Liver (tissue), 9 donors: ENCODE data around the gene CBFB. TPM values are rescaled to one million over a fixed set of nuclear protein-coding genes. Genes with fewer than 3 reads are reported as not detected.

Experiments used
- DNase-seq: peaks from one replicate; pipeline ENCODE4 v3.0.0-alpha.2; 2017; ENCODE audit warnings: low spot score
- H3K27ac ChIP-seq, 2 donors: one replicate each; pipeline ENCODE4 v1.7.0; 2013; ENCODE audit warnings: inconsistent platforms in 2 of 2, low read length in 2 of 2, control low read depth in 1 of 2, low read depth in 1 of 2, mild to moderate bottlenecking in 1 of 2
- H3K27me3 ChIP-seq, 4 donors: one replicate each; pipeline versions ENCODE4 v1.6.1 to v1.7.0; 2013; ENCODE audit warnings: low read length in 3 of 4, inconsistent platforms in 1 of 4, mild to moderate bottlenecking in 1 of 4, moderate library complexity in 1 of 4; ENCODE audit not compliant: control insufficient read depth in 4 of 4, insufficient read depth in 4 of 4
- H3K36me3 ChIP-seq, 4 donors: one replicate each; pipeline versions ENCODE4 v1.6.1 to v1.7.0; 2013; ENCODE audit warnings: low read length in 3 of 4, mild to moderate bottlenecking in 3 of 4, low read depth in 1 of 4, moderate library complexity in 1 of 4; ENCODE audit not compliant: control insufficient read depth in 4 of 4, insufficient read depth in 3 of 4
- H3K4me1 ChIP-seq, 4 donors: one replicate each; pipeline versions ENCODE4 v1.6.1 to v1.7.0; 2013; ENCODE audit warnings: low read length in 3 of 4, mild to moderate bottlenecking in 3 of 4, moderate library complexity in 1 of 4; ENCODE audit not compliant: control insufficient read depth in 4 of 4, insufficient read depth in 4 of 4
- H3K4me3 ChIP-seq, 3 donors: one replicate each; pipeline versions ENCODE4 v1.6.1 to v1.7.0; 2013; ENCODE audit warnings: low read length in 3 of 3, control low read depth in 1 of 3, low read depth in 1 of 3, mild to moderate bottlenecking in 1 of 3
- H3K9ac ChIP-seq, 2 donors: one replicate each; pipeline ENCODE4 v1.7.0; 2013; ENCODE audit warnings: low read length in 2 of 2, mild to moderate bottlenecking in 2 of 2, moderate library complexity in 2 of 2, control low read depth in 1 of 2, low read depth in 1 of 2
- H3K9me3 ChIP-seq, 4 donors: one replicate each; pipeline versions ENCODE4 v1.6.1 to v1.7.0; 2013; ENCODE audit warnings: low read length in 3 of 4; ENCODE audit not compliant: control insufficient read depth in 4 of 4
- EGR1 ChIP-seq, 2 donors: IDR thresholded peaks; 2 replicates each; pipeline ENCODE4 v1.6.1; 2016 to 2018; ENCODE audit warnings: antibody characterized with exemption in 2 of 2, low read depth in 2 of 2
- FOXA1 ChIP-seq: IDR thresholded peaks from 2 replicates; pipeline ENCODE4 v1.6.1; 2016; ENCODE audit warnings: antibody characterized with exemption
- FOXA2 ChIP-seq: IDR thresholded peaks from 2 replicates; pipeline ENCODE4 v1.6.1; 2016; ENCODE audit warnings: antibody characterized with exemption
- HNF4A ChIP-seq, 2 donors: conservative IDR thresholded peaks; 2 replicates each; pipeline ENCODE4 v1.6.1; 2016; ENCODE audit warnings: antibody characterized with exemption in 2 of 2, mild to moderate bottlenecking in 2 of 2
- HNF4G ChIP-seq: IDR thresholded peaks from 2 replicates; pipeline ENCODE4 v1.6.1; 2016; ENCODE audit warnings: antibody characterized with exemption
- JUND ChIP-seq, 2 donors: IDR thresholded peaks; 2 replicates each; pipeline ENCODE4 v1.6.1; 2016; ENCODE audit warnings: antibody characterized with exemption in 2 of 2
- MAX ChIP-seq: IDR thresholded peaks from 2 replicates; pipeline ENCODE4 v1.6.1; 2016; ENCODE audit warnings: antibody characterized with exemption
- NR2F2 ChIP-seq: IDR thresholded peaks from 2 replicates; pipeline ENCODE4 v1.6.1; 2016; ENCODE audit warnings: antibody characterized with exemption
- RAD21 ChIP-seq, 2 donors: IDR thresholded peaks; 2 replicates each; pipeline ENCODE4 v1.6.1; 2016; ENCODE audit warnings: antibody characterized with exemption in 2 of 2, mild to moderate bottlenecking in 2 of 2
- RXRA ChIP-seq, 2 donors: IDR thresholded peaks; 2 replicates each; pipeline ENCODE4 v1.6.1; 2017 to 2018; ENCODE audit warnings: antibody characterized with exemption in 2 of 2, mild to moderate bottlenecking in 1 of 2
- SP1 ChIP-seq: IDR thresholded peaks from 2 replicates; pipeline ENCODE4 v1.6.1; 2018; ENCODE audit warnings: antibody characterized with exemption, mild to moderate bottlenecking
- TAF1 ChIP-seq: conservative IDR thresholded peaks from 2 replicates; pipeline ENCODE4 v1.6.1; 2016; ENCODE audit warnings: antibody characterized with exemption, mild to moderate bottlenecking
- YY1 ChIP-seq: IDR thresholded peaks from 2 replicates; pipeline ENCODE4 v1.6.1; 2016; ENCODE audit warnings: antibody characterized with exemption, mild to moderate bottlenecking
- ZBTB33 ChIP-seq: IDR thresholded peaks from 2 replicates; pipeline ENCODE4 v1.6.1; 2016; ENCODE audit warnings: antibody characterized with exemption
- WGBS: extraction: QIAGEN DNeasy Blood & Tissue Kit; methylation state at CpG from one replicate; pipeline ENCODE4 v1.1.7; 2013; 5-methylcytosine and 5-hydroxymethylcytosine counted together
- polyA plus RNA-seq, 2 donors: library from polyadenylated mRNA; stranded (reverse) in 1 of 2; unstranded in 1 of 2; fragments of 200-250 nt in 1 of 2; fragments of >200 nt in 1 of 2; fragmentation: Nextera tagmentation in 1 of 2; extraction: Ambion mirVana in 1 of 2; gene quantifications; one replicate each; pipeline versions ENCODE4 v1.2.1 to v1.2.3, GENCODE V29; 2013 to 2015
- total RNA-seq, 2 donors: library from RNA; depleted of rRNA; stranded (reverse); fragments of >200 nt; gene quantifications; one replicate each; pipeline ENCODE4 v1.2.3, GENCODE V29; 2014
- TF ChIP-seq, protein P1 (sequence below): IDR thresholded peaks from 2 replicates; pipeline ENCODE4 v1.6.1; 2016; ENCODE audit warnings: antibody characterized with exemption, mild to moderate bottlenecking
- TF ChIP-seq, protein P2 (sequence below): IDR thresholded peaks from 2 replicates; pipeline ENCODE4 v1.6.1; 2016; ENCODE audit warnings: antibody characterized with exemption
- TF ChIP-seq, protein P3 (sequence below): fragments of 150-350 bp; IDR thresholded peaks from 2 replicates; pipeline ENCODE4 v1.5.1; 2017; ENCODE audit warnings: improper control_type of control experiment, low read depth, low read length; ENCODE audit not compliant: missing input control
- donor health status: healthy.
- donor health status: healthy.
- donor health status: healthy.
- donor health status: healthy.
- donor health status: healthy.

The CBFB gene
- total and polyA plus RNA-seq, 4 donors = 6.8 to 19.3 (median 11.2) TPM

DNA sequence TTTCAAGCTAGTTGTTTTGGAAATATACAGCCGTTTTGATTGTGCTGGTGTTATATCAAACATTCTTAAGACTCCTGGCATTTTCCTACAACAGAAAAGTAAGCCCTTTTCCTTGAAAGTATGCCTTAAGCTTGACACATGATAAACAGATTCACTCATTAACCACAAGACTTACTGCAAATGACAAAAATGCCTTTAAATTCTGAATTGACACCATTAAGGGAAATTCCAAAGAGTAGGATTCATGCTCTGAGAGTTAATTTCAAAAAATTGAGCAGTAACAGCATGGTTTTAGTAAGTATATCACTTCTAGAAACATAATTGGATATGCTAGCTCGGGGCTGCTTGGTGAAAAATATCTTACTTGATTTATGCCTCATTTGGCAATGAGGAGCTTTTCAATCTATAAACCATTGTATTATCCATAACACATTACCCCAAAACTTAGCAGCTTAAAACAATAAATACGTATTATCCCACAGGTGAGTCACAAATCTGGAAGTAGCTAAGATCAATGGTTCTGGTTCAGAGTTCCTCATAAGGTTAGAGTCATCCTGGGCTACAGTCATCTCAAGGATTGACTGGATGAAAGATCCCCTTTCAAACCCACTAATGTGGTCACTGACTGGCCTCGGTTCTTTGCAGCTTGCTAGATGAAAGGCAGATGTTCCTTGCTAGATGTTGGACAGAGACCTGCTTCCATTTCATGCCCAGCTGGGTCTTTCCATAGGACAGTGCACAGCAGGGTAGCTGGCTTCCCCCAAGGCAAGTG lies 72.5 kb downstream of the CBFB start:
- TF ChIP-seq ZBTB33 = no peak
- TF ChIP-seq FOXA1 = no peak
- TF ChIP-seq HNF4G = no peak
- no peak for TF ChIP-seq HNF4A (conservative IDR thresholded peaks at IDR 0.05)
- TF ChIP-seq RXRA (IDR thresholded peaks at IDR 0.05) = no peak
- TF ChIP-seq FOXA2 = no peak
- TF ChIP-seq, protein P1, sequence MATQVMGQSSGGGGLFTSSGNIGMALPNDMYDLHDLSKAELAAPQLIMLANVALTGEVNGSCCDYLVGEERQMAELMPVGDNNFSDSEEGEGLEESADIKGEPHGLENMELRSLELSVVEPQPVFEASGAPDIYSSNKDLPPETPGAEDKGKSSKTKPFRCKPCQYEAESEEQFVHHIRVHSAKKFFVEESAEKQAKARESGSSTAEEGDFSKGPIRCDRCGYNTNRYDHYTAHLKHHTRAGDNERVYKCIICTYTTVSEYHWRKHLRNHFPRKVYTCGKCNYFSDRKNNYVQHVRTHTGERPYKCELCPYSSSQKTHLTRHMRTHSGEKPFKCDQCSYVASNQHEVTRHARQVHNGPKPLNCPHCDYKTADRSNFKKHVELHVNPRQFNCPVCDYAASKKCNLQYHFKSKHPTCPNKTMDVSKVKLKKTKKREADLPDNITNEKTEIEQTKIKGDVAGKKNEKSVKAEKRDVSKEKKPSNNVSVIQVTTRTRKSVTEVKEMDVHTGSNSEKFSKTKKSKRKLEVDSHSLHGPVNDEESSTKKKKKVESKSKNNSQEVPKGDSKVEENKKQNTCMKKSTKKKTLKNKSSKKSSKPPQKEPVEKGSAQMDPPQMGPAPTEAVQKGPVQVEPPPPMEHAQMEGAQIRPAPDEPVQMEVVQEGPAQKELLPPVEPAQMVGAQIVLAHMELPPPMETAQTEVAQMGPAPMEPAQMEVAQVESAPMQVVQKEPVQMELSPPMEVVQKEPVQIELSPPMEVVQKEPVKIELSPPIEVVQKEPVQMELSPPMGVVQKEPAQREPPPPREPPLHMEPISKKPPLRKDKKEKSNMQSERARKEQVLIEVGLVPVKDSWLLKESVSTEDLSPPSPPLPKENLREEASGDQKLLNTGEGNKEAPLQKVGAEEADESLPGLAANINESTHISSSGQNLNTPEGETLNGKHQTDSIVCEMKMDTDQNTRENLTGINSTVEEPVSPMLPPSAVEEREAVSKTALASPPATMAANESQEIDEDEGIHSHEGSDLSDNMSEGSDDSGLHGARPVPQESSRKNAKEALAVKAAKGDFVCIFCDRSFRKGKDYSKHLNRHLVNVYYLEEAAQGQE = no peak
- TF ChIP-seq RAD21 (IDR thresholded peaks at IDR 0.05) = no peak
- no peak for TF ChIP-seq TAF1
- TF ChIP-seq NR2F2 = no peak
- TF ChIP-seq, protein P2, sequence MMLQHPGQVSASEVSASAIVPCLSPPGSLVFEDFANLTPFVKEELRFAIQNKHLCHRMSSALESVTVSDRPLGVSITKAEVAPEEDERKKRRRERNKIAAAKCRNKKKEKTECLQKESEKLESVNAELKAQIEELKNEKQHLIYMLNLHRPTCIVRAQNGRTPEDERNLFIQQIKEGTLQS = no peak
- TF ChIP-seq EGR1 (IDR thresholded peaks at IDR 0.05; ENCODE audit: low read depth in 2 of 2) = no peak
- no peak for TF ChIP-seq JUND (IDR thresholded peaks at IDR 0.05)
- no peak for TF ChIP-seq YY1
- no peak overlapping the region for H3K9ac ChIP-seq
- no peak for DNase-seq
- no peaks in the 10 kb centered on the region for H3K9me3 ChIP-seq
- no peak overlapping the region for H3K4me3 ChIP-seq
- WGBS = 95% methylated on average over 4 of the region's 4 CpGs
- peaks cover 0 to 12% (median 4%) of the 10 kb centered on the region in 4 donors for H3K36me3 ChIP-seq
- H3K27ac ChIP-seq = no peak overlapping the region
- H3K4me1 ChIP-seq = peaks cover 0 to 3% (median 0%) of the 10 kb centered on the region in 4 donors
- no peaks in the 10 kb centered on the region for H3K27me3 ChIP-seq

DNA sequence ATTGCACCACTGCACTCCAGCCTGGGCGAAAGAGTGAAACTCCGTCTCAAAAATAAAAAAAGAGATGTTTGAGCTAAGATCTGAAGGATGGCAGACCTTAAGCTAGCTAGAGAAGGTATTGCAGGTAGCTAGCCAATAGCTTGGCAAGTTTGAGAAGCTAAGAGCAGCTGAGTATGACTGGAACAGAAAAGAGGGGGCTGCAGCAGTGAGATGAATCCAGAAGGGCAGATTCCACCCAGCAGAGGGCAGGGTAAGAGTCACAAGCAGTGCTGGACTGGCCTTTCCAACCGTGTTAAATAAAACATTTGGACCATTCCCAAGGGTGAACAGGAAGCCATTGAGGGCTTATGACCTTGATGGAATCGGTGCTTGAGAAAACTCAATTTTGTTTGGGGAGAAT lies 75.1 kb downstream of the CBFB start:
- Histone ChIP-seq H3K9me3 (no peaks in the 10 kb centered on the region), H3K36me3 (peaks cover 0 to 8% (median 2%) of the 10 kb centered on the region in 4 donors), H3K27ac (no peak overlapping the region), H3K27me3 (no peaks in the 10 kb centered on the region), H3K4me1 (peaks cover 0 to 3% (median 2%) of the 10 kb centered on the region in 4 donors), H3K9ac (no peak overlapping the region), H3K4me3 (no peak overlapping the region)
- DNase-seq = no peak
- 44% methylated on average over 4 of the region's 4 CpGs for WGBS
- TF ChIP-seq TAF1 = no peak
- TF ChIP-seq, protein P1 = no peak
- TF ChIP-seq RAD21 (IDR thresholded peaks at IDR 0.05) = peak; percentile 62 to 79
- no peak for TF ChIP-seq MAX
- no peak for TF ChIP-seq FOXA1
- no peak for TF ChIP-seq FOXA2
- TF ChIP-seq, protein P2 = no peak
- TF ChIP-seq, protein P3, sequence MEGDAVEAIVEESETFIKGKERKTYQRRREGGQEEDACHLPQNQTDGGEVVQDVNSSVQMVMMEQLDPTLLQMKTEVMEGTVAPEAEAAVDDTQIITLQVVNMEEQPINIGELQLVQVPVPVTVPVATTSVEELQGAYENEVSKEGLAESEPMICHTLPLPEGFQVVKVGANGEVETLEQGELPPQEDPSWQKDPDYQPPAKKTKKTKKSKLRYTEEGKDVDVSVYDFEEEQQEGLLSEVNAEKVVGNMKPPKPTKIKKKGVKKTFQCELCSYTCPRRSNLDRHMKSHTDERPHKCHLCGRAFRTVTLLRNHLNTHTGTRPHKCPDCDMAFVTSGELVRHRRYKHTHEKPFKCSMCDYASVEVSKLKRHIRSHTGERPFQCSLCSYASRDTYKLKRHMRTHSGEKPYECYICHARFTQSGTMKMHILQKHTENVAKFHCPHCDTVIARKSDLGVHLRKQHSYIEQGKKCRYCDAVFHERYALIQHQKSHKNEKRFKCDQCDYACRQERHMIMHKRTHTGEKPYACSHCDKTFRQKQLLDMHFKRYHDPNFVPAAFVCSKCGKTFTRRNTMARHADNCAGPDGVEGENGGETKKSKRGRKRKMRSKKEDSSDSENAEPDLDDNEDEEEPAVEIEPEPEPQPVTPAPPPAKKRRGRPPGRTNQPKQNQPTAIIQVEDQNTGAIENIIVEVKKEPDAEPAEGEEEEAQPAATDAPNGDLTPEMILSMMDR = peak; percentile 40
- peak; percentile 23 for TF ChIP-seq YY1
- TF ChIP-seq EGR1 (IDR thresholded peaks at IDR 0.05; ENCODE audit: low read depth in 2 of 2) = no peak
- no peak for TF ChIP-seq SP1
- peak; percentile 8 for TF ChIP-seq RXRA (IDR thresholded peaks at IDR 0.05)
- no peak for TF ChIP-seq JUND (IDR thresholded peaks at IDR 0.05)
- TF ChIP-seq NR2F2 = no peak
- TF ChIP-seq HNF4A (conservative IDR thresholded peaks at IDR 0.05) = peak in 1 of 2 donors; percentile 46
- TF ChIP-seq HNF4G = no peak
